KOPT-K1 (cell line): ENCODE results near the gene ZNF154.

Experiments
- H3K27ac ChIP-seq: fragments of 200-600 bp; sonication (generic); 2 replicates; pipeline ENCODE4 v1.5.1; 2016; ENCODE audit warnings: antibody characterized with exemption, mild to moderate bottlenecking, low read depth, low read length; ENCODE audit not compliant: poor library complexity, severe bottlenecking
- H3K36me3 ChIP-seq: fragments of 200-600 bp; sonication (generic); 2 replicates; pipeline ENCODE4 v1.5.1; 2017; ENCODE audit warnings: antibody characterized with exemption, mild to moderate bottlenecking, low read length, moderate library complexity; ENCODE audit not compliant: insufficient read depth
- H3K9me3 ChIP-seq: fragments of 200-600 bp; sonication (generic); 2 replicates; pipeline ENCODE4 v1.5.1; 2017; ENCODE audit warnings: antibody characterized with exemption, low read length, mild to moderate bottlenecking; ENCODE audit not compliant: insufficient read depth, poor library complexity, severe bottlenecking

Gene ZNF154

GRCh38 chr19:57655443-57655842 lies 53.6 kb downstream of the ZNF154 start:
- Histone ChIP-seq H3K36me3 (no peaks in the 10 kb centered on the region), H3K27ac (no peak overlapping the region), H3K9me3 (peaks cover 46% of the 10 kb centered on the region)

- H3K36me3 ChIP-seq: no peaks in the 10 kb centered on the region
- H3K27ac ChIP-seq: no peak overlapping the region
- peaks cover 56% of the 10 kb centered on the region for H3K9me3 ChIP-seq
Observed at GRCh38 chr19:57653689-57654088, 55.3 kb downstream of the ZNF154 start.

GRCh38 chr19:57651654-57651996 lies 57.4 kb downstream of the ZNF154 start:
- Histone ChIP-seq H3K9me3 (peaks cover 56% of the 10 kb centered on the region), H3K27ac (peak overlapping the region; percentile 67), H3K36me3 (no peaks in the 10 kb centered on the region)

- Histone ChIP-seq H3K36me3 (0 out of 2 replicates have a peak, but pooled peaks cover under 1% of the 10 kb centered on the region), H3K9me3 (peaks cover 38% of the 10 kb centered on the region), H3K27ac (no peak overlapping the region)
Observed at GRCh38 chr19:57648331-57649003, 60.5 kb downstream of the ZNF154 start.
